Endodermal cell (in vitro differentiated cells): ENCODE measurements around the gene CCDC60. TPM values are rescaled to one million over a fixed set of nuclear protein-coding genes. Genes with fewer than 3 reads are reported as not detected.

Experiments used
- DNase-seq: peaks from one replicate; pipeline ENCODE4 v3.0.0-alpha.2; 2017
- H3K27ac ChIP-seq: 2 replicates; pipeline ENCODE4 v1.5.1; 2013; ENCODE audit warnings: mild to moderate bottlenecking, low read depth, low read length, moderate library complexity
- H3K27me3 ChIP-seq: 2 replicates; pipeline ENCODE4 v1.6.1; 2013; ENCODE audit warnings: mild to moderate bottlenecking, low read length, moderate library complexity; ENCODE audit not compliant: insufficient read depth, control insufficient read depth, poor library complexity, severe bottlenecking
- H3K36me3 ChIP-seq: 2 replicates; pipeline ENCODE4 v1.7.0; 2013; ENCODE audit warnings: mild to moderate bottlenecking, low read length, moderate library complexity; ENCODE audit not compliant: control insufficient read depth, insufficient read depth
- H3K4me1 ChIP-seq: one replicate; pipeline ENCODE4 v1.7.0; 2013; ENCODE audit warnings: low read length; ENCODE audit not compliant: control insufficient read depth, insufficient read depth
- H3K4me3 ChIP-seq: 2 replicates; pipeline ENCODE4 v1.5.1; 2013; ENCODE audit warnings: mild to moderate bottlenecking, low read length, moderate library complexity
- H3K9ac ChIP-seq: 2 replicates; pipeline ENCODE4 v1.6.1; 2013; ENCODE audit warnings: mild to moderate bottlenecking, low read length, moderate library complexity; ENCODE audit not compliant: poor library complexity, severe bottlenecking; ENCODE audit errors: extremely low read depth
- H3K9me3 ChIP-seq: 2 replicates; pipeline ENCODE4 v1.6.1; 2013; ENCODE audit warnings: mild to moderate bottlenecking, low read length, moderate library complexity; ENCODE audit not compliant: control insufficient read depth
- H3K27ac Mint-ChIP-seq: 2 replicates; pipeline ENCODE4 v1.8.0; 2020; ENCODE audit warnings: mixed read lengths
- H3K27me3 Mint-ChIP-seq: 2 replicates; pipeline ENCODE4 v1.8.0; 2021; ENCODE audit warnings: mild to moderate bottlenecking, mixed read lengths; ENCODE audit not compliant: insufficient read depth
- H3K36me3 Mint-ChIP-seq: 2 replicates; pipeline ENCODE4 v1.8.0; 2020; ENCODE audit warnings: low read depth, mixed read lengths
- H3K4me1 Mint-ChIP-seq: 2 replicates; pipeline ENCODE4 v1.8.0; 2020; ENCODE audit warnings: mixed read lengths
- H3K4me3 Mint-ChIP-seq: 2 replicates; pipeline ENCODE4 v1.8.0; 2020; ENCODE audit warnings: mild to moderate bottlenecking, moderate library complexity, mixed read lengths
- H3K9me3 Mint-ChIP-seq: 2 replicates; pipeline ENCODE4 v1.8.0; 2020; ENCODE audit warnings: mild to moderate bottlenecking, mixed read lengths
- CTCF ChIP-seq: fragments of 200-600 bp; sonication (generic); conservative IDR thresholded peaks from 2 replicates; pipeline ENCODE4 v1.5.0; 2021; ENCODE audit warnings: antibody characterized with exemption, mild to moderate bottlenecking
- WGBS, 2 experiments: methylation state at CpG; one replicate each; pipeline versions ENCODE4 v1.1.5 to v1.1.7; 2013; ENCODE audit warnings: missing lambda C conversion rate in 2 of 2, mixed read lengths in 1 of 2; ENCODE audit not compliant: insufficient coverage in 1 of 2, insufficient read length in 1 of 2; 5-methylcytosine and 5-hydroxymethylcytosine counted together
- total RNA-seq, 2 donors: library from RNA; stranded (reverse); fragmentation: NEBNext Ultra II Directional in 1 of 2; extraction: Animal tissue kit (Norgen Biotek cat#: 25700) in 1 of 2; gene quantifications; 2 replicates in 1 of 2; 3 replicates in 1 of 2; pipeline ENCODE4 v1.2.1, GENCODE V29; 2021

CCDC60 gene
- total RNA-seq, 2 donors from 2014 or later: 0.73 to 1.2 TPM

- Mint-ChIP-seq H3K27me3 (peaks cover 40% of the 10 kb centered on the region), H3K9me3 (peaks cover under 1% of the 10 kb centered on the region), H3K27ac (no peak overlapping the region), H3K4me3 (no peak overlapping the region), H3K36me3 (no peaks in the 10 kb centered on the region), H3K4me1 (no peaks in the 10 kb centered on the region)
- H3K9ac ChIP-seq: no peak overlapping the region
- peaks cover 11% of the 10 kb centered on the region for H3K27me3 ChIP-seq
- peak; percentile 94 for DNase-seq
- peak; percentile 85 for TF ChIP-seq CTCF
- H3K27ac ChIP-seq: no peak overlapping the region
- no peaks in the 10 kb centered on the region for H3K36me3 ChIP-seq
- no peak overlapping the region for H3K4me3 ChIP-seq
- no peaks in the 10 kb centered on the region for H3K4me1 ChIP-seq
- no peaks in the 10 kb centered on the region for H3K9me3 ChIP-seq
- 57 to 100% methylated on average over 1 to 3 of the region's 3 CpGs for WGBS, 2 experiments
Measured at GRCh38 chr12:119328111-119328510, 6.4 kb upstream of the CCDC60 start.

DNA sequence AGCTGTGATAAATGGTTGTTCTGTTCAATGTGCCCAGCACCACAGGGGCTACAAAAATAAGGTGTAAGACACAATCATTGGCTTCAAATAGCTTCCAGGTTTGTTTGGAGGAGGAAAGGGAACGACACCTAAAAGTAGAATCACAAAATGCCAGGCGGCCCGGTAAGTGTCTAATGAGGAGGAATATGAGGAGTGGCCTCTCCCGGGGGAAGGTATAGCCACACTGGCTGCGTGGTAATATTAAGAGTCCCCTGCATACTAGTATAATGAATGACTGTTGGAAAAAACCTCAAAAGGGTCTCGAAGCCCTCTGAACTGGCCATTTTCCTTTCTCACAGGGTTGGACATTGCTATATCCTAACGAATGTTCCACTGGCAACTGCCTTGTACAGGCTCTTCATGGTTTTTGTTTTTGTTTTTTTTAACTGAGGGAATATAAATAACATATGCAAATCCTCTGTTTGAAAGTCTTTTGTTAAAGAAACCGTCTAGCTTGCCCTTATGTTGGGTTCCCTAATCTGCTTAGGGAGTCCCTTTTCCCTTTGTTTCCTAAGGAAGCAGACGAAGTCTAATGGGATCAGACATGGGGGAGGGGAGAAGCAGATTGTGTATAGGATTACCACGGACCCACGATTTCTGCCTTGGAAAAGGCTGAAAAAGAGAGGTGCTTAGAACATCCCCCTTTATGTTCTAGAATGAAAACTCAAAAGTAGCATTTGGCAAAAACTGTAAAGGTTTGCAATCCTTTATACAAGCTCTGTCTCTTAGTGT, 4.2 kb downstream of the CCDC60 start:
- Histone ChIP-seq H3K4me1 (peaks cover 22% of the 10 kb centered on the region), H3K27ac (peak overlapping the region; percentile 67), H3K9me3 (peaks cover 11% of the 10 kb centered on the region), H3K36me3 (no peaks in the 10 kb centered on the region), H3K27me3 (no peaks in the 10 kb centered on the region), H3K4me3 (peak overlapping the region; percentile 69), H3K9ac (peak overlapping the region; percentile 33)
- H3K27me3 Mint-ChIP-seq: peaks cover 53% of the 10 kb centered on the region
- H3K4me3 Mint-ChIP-seq: no peak overlapping the region
- H3K36me3 Mint-ChIP-seq: no peaks in the 10 kb centered on the region
- peak; percentile 60 for DNase-seq
- H3K4me1 Mint-ChIP-seq: peaks cover 30% of the 10 kb centered on the region
- WGBS, 2 experiments: 42 to 65% methylated on average over 9 to 11 of the region's 11 CpGs
- peak overlapping the region; percentile 85 for H3K27ac Mint-ChIP-seq
- H3K9me3 Mint-ChIP-seq: peaks cover 14% of the 10 kb centered on the region
- TF ChIP-seq CTCF: no peak

- Histone ChIP-seq H3K9ac (no peak overlapping the region), H3K27me3 (no peaks in the 10 kb centered on the region), H3K4me1 (peaks cover 19% of the 10 kb centered on the region), H3K9me3 (peaks cover 11% of the 10 kb centered on the region), H3K36me3 (no peaks in the 10 kb centered on the region), H3K27ac (no peak overlapping the region), H3K4me3 (no peak overlapping the region)
- TF ChIP-seq CTCF: no peak
- WGBS, 2 experiments: 92 to 100% methylated on average over 1 to 7 of the region's 7 CpGs
- Mint-ChIP-seq H3K27me3 (peaks cover 46% of the 10 kb centered on the region), H3K36me3 (no peaks in the 10 kb centered on the region), H3K9me3 (peaks cover 14% of the 10 kb centered on the region), H3K27ac (no peak overlapping the region), H3K4me1 (peaks cover 28% of the 10 kb centered on the region), H3K4me3 (no peak overlapping the region)
- no peak for DNase-seq
Measured at GRCh38 chr12:119340578-119340977, 6.0 kb downstream of the CCDC60 start.
